NCI-H1048 (cell line): ENCODE results near the gene CD48.
A peak's percentile ranks its signal among the peaks of the same experiment; 100 is the strongest.
"Not testable (repeated sequence)": the region's sequence is repeated elsewhere in the genome, so short reads cannot be mapped to it uniquely, and the experiment has no call there.

Source experiments
- DNase-seq: peaks from one replicate; lab custom pipeline; 2025; lab: John Stamatoyannopoulos, UW

Gene CD48

GRCh38 chr1:160741612-160742348, 30.2 kb upstream of the CD48 start:
- no peak for DNase-seq

- no peak for DNase-seq
Measured at GRCh38 chr1:160741092-160741501, 29.5 kb upstream of the CD48 start.

- no peak for DNase-seq
Measured at GRCh38 chr1:160740133-160740688, 28.6 kb upstream of the CD48 start.

GRCh38 chr1:160739098-160739511, 27.5 kb upstream of the CD48 start, which contains the start of gene SLAMF7:
TSS of gene SLAMF7 (plus strand) at chr1:160739247. CDS start at chr1:160739302, 55 bp downstream.
- DNase-seq: no peak

- no peak for DNase-seq
Measured at GRCh38 chr1:160738271-160738670, 26.6 kb upstream of the CD48 start.

- no peak for DNase-seq
Measured at GRCh38 chr1:160734301-160734700, 22.7 kb upstream of the CD48 start.

GRCh38 chr1:160733898-160734297, 22.3 kb upstream of the CD48 start:
- DNase-seq: no peak

- DNase-seq: no peak
Measured at GRCh38 chr1:160731990-160732389, 20.4 kb upstream of the CD48 start.

- not testable (repeated sequence) for DNase-seq
Measured at GRCh38 chr1:160731564-160731963, 19.9 kb upstream of the CD48 start.

GRCh38 chr1:160727316-160727640, 15.7 kb upstream of the CD48 start:
- no peak for DNase-seq

- DNase-seq: peak; percentile 19
Measured at GRCh38 chr1:160726498-160727315, 15.1 kb upstream of the CD48 start.

GRCh38 chr1:160726114-160726497, 14.5 kb upstream of the CD48 start:
- no peak for DNase-seq

- DNase-seq: no peak
Measured at GRCh38 chr1:160724465-160725242, 13.0 kb upstream of the CD48 start.

- no peak for DNase-seq
Measured at GRCh38 chr1:160723332-160723731, 11.7 kb upstream of the CD48 start.

- no peak for DNase-seq
Measured at GRCh38 chr1:160722726-160723125, 11.1 kb upstream of the CD48 start.

- DNase-seq: no peak
Measured at GRCh38 chr1:160721473-160721872, 9.9 kb upstream of the CD48 start.

- no peak for DNase-seq
Measured at GRCh38 chr1:160720356-160721085, 8.9 kb upstream of the CD48 start.

- DNase-seq: no peak
Measured at GRCh38 chr1:160718210-160718609, 6.6 kb upstream of the CD48 start.

GRCh38 chr1:160717306-160717705, 5.7 kb upstream of the CD48 start:
- DNase-seq: no peak

- DNase-seq: no peak
Measured at GRCh38 chr1:160716013-160716412, 4.4 kb upstream of the CD48 start.

- not testable (repeated sequence) for DNase-seq
Measured at GRCh38 chr1:160714034-160714648, 2.5 kb upstream of the CD48 start.
